IMR-90 (cell line): ENCODE data around the gene ATF1. TPM values are rescaled to one million over a fixed set of nuclear protein-coding genes. Genes with fewer than 3 reads are reported as not detected.

Source experiments
- ATAC-seq: fragments of 200-7000 bp; cut with Tn5 transposase; 2 replicates; pipeline ENCODE4 v1.9.1; 2020; ENCODE audit warnings: low read depth, mild to moderate bottlenecking, moderate library complexity
- BruUV-seq: library from RNA; stranded (reverse); fragments of 400-500 nt; replicated peaks from 2 replicates; lab custom pipeline; 2021; lab: Mats Ljungman, UMichigan
- CTCF ChIA-PET: fragments of 300-600 bp; formaldehyde crosslinking; extraction: SDS; loops from one replicate; lab custom pipeline; 2021; ENCODE audit warnings: antibody characterized with exemption; lab: Yijun Ruan, JAX
- POLR2A ChIA-PET: fragments of 300-600 bp; sonication (Branson Sonifier 250); formaldehyde crosslinking; loops from one replicate; lab custom pipeline; 2022; ENCODE audit warnings: antibody characterized with exemption; ENCODE audit not compliant: unreplicated experiment; lab: Charles Lee
- DNase-seq: peaks from one replicate; pipeline ENCODE4 v3.0.0; 2013
- H2AFZ ChIP-seq: replicated peaks from 2 replicates; pipeline ENCODE3; 2013; ENCODE audit warnings: low read length, mild to moderate bottlenecking; ENCODE audit not compliant: poor library complexity
- H2AK5ac ChIP-seq: 2 replicates; pipeline ENCODE4 v1.6.1; 2013; ENCODE audit warnings: low read depth, low read length, inconsistent platforms
- H2AK9ac ChIP-seq: replicated peaks from 2 replicates; pipeline ENCODE3; 2013; ENCODE audit warnings: mild to moderate bottlenecking, low read depth, low read length, moderate library complexity; ENCODE audit not compliant: poor library complexity
- H2BK120ac ChIP-seq: 2 replicates; pipeline ENCODE4 v1.6.1; 2013; ENCODE audit warnings: low read depth, low read length, inconsistent platforms
- H2BK15ac ChIP-seq: 3 replicates; pipeline ENCODE4 v1.6.1; 2013; ENCODE audit warnings: low read depth, low read length, inconsistent platforms
- H2BK20ac ChIP-seq: 2 replicates; pipeline ENCODE4 v1.6.1; 2013; ENCODE audit warnings: low read depth, mild to moderate bottlenecking, inconsistent platforms, low read length, moderate library complexity
- H2BK5ac ChIP-seq: 2 replicates; pipeline ENCODE4 v1.6.1; 2013; ENCODE audit warnings: mild to moderate bottlenecking, low read depth, low read length, inconsistent platforms; ENCODE audit not compliant: poor library complexity, severe bottlenecking
- H3K14ac ChIP-seq: replicated peaks from 2 replicates; pipeline ENCODE4 v1.6.1; 2013; ENCODE audit warnings: low read depth, low read length, inconsistent platforms
- H3K18ac ChIP-seq: 2 replicates; pipeline ENCODE4 v1.6.1; 2013; ENCODE audit warnings: low read depth, low read length, control low read depth
- H3K23ac ChIP-seq: 2 replicates; pipeline ENCODE4 v1.6.1; 2013; ENCODE audit warnings: low read depth, low read length, inconsistent platforms
- H3K27ac ChIP-seq: 2 replicates; pipeline ENCODE4 v1.5.1; 2013; ENCODE audit warnings: mild to moderate bottlenecking, control low read depth, low read length; ENCODE audit not compliant: insufficient read depth
- H3K27me3 ChIP-seq: 2 replicates; pipeline ENCODE4 v1.6.1; 2013; ENCODE audit warnings: low read length; ENCODE audit not compliant: control insufficient read depth, insufficient read depth
- H3K36me3 ChIP-seq: 2 replicates; pipeline ENCODE4 v1.6.1; 2013; ENCODE audit warnings: low read length, mixed read lengths; ENCODE audit not compliant: control insufficient read depth, insufficient read depth
- H3K4ac ChIP-seq: 2 replicates; pipeline ENCODE4 v1.6.1; 2013; ENCODE audit warnings: low read depth, low read length, inconsistent platforms
- H3K4me1 ChIP-seq: 2 replicates; pipeline ENCODE4 v1.6.1; 2013; ENCODE audit warnings: low read length, mixed read lengths; ENCODE audit not compliant: control insufficient read depth, insufficient read depth
- H3K4me2 ChIP-seq: 2 replicates; pipeline ENCODE4 v1.6.1; 2013; ENCODE audit warnings: low read depth, mild to moderate bottlenecking, control low read depth, low read length, moderate library complexity
- H3K4me3 ChIP-seq: 2 replicates; pipeline ENCODE4 v1.5.1; 2013; ENCODE audit warnings: low read depth, mild to moderate bottlenecking, control low read depth, low read length, moderate library complexity; ENCODE audit not compliant: insufficient read depth
- H3K56ac ChIP-seq: 2 replicates; pipeline ENCODE4 v1.6.1; 2013; ENCODE audit warnings: low read length, inconsistent platforms; ENCODE audit not compliant: insufficient read depth; ENCODE audit errors: extremely low read depth
- H3K79me1 ChIP-seq, 2 experiments: 2 replicates each; pipeline ENCODE4 v1.6.1; 2013; ENCODE audit warnings: low read length in 2 of 2, inconsistent platforms in 1 of 2, low read depth in 1 of 2
- H3K9ac ChIP-seq: 2 replicates; pipeline ENCODE4 v1.6.1; 2013; ENCODE audit warnings: low read depth, low read length, control low read depth
- H3K9me1 ChIP-seq: 2 replicates; pipeline ENCODE4 v1.6.1; 2013; ENCODE audit warnings: low read length, inconsistent platforms; ENCODE audit not compliant: insufficient read depth
- H3K9me3 ChIP-seq: 2 replicates; pipeline ENCODE4 v1.6.1; 2013; ENCODE audit warnings: low read length; ENCODE audit not compliant: control insufficient read depth, insufficient read depth
- H4K20me1 ChIP-seq: 2 replicates; pipeline ENCODE4 v1.6.1; 2013; ENCODE audit warnings: low read length, inconsistent platforms; ENCODE audit not compliant: insufficient read depth
- H4K5ac ChIP-seq: 2 replicates; pipeline ENCODE4 v1.6.1; 2013; ENCODE audit warnings: mild to moderate bottlenecking, low read depth, low read length, control low read depth
- H4K8ac ChIP-seq, 2 experiments: 2 replicates each; pipeline ENCODE4 v1.6.1; 2013; ENCODE audit warnings: low read depth in 2 of 2, low read length in 2 of 2, control low read depth in 1 of 2, inconsistent platforms in 1 of 2
- H4K91ac ChIP-seq: 2 replicates; pipeline ENCODE4 v1.6.1; 2013; ENCODE audit warnings: low read depth, low read length, inconsistent platforms; ENCODE audit not compliant: insufficient read depth
- BHLHE40 ChIP-seq: fragments of 150-350 bp; IDR thresholded peaks from 2 replicates; pipeline ENCODE4 v1.6.1; 2016; ENCODE audit warnings: mild to moderate bottlenecking, low read depth, low read length
- CEBPB ChIP-seq: IDR thresholded peaks from 2 replicates; pipeline ENCODE4 v1.6.1; 2012; ENCODE audit warnings: low read depth, low read length, improper control_type of control experiment
- MXI1 ChIP-seq: IDR thresholded peaks from 2 replicates; pipeline ENCODE4 v1.6.1; 2012; ENCODE audit warnings: low read depth, mild to moderate bottlenecking, low read length, moderate library complexity, borderline replicate concordance
- POLR2A ChIP-seq: IDR thresholded peaks from 2 replicates; pipeline ENCODE4 v1.6.1; 2012; ENCODE audit warnings: mild to moderate bottlenecking, low read depth, low read length
- RAD21 ChIP-seq: IDR thresholded peaks from 2 replicates; pipeline ENCODE4 v1.6.1; 2012; ENCODE audit warnings: low read length, improper control_type of control experiment
- SMC3 ChIP-seq: fragments of 150-350 bp; IDR thresholded peaks from 2 replicates; pipeline ENCODE4 v1.6.1; 2016; ENCODE audit warnings: low read depth, mild to moderate bottlenecking, antibody characterized with exemption, low read length, moderate library complexity
- WGBS, 2 experiments: methylation state at CpG; one replicate each; pipeline versions ENCODE4 v1.1.5 to v1.1.7; 2013; ENCODE audit warnings: missing lambda C conversion rate in 2 of 2; ENCODE audit not compliant: insufficient read length in 1 of 2; ENCODE audit errors: extremely low coverage in 2 of 2; 5-methylcytosine and 5-hydroxymethylcytosine counted together
- dilution Hi-C: fragments of 300-500 bp; cut with HindIII; formaldehyde crosslinking; loops from one replicate; pipeline ENCODE4 v1.14.3; 2018; ENCODE audit warnings: low sequenced_read_pairs; ENCODE audit not compliant: unreplicated experiment
- in situ Hi-C: fragments of 300-500 bp; cut with MboI; formaldehyde crosslinking; loops from 3 replicates; pipeline ENCODE4 v1.14.3; 2019; ENCODE audit warnings: low sequenced_read_pairs, inconsistent platforms, mixed read lengths
- intact Hi-C: fragments of 100-400 bp; cut with micrococcal nuclease; formaldehyde crosslinking; loops from 2 replicates; pipeline ENCODE4 v1.10.0; 2022
- polyA plus RNA-seq, 3 experiments: library from polyadenylated mRNA; depleted of rRNA; stranded (reverse); fragments of >200 nt; gene quantifications; 2 replicates each; pipeline ENCODE4 v1.2.3, GENCODE V29; 2012; ENCODE audit warnings: low replicate concordance in 1 of 3
- total RNA-seq: library from RNA; depleted of rRNA; stranded (reverse); fragments of >200 nt; gene quantifications from 2 replicates; pipeline ENCODE4 v1.2.3, GENCODE V29; 2012
- TF ChIP-seq, protein P1 (sequence below): conservative IDR thresholded peaks from 2 replicates; pipeline ENCODE4 v1.5.1; 2012; ENCODE audit warnings: mild to moderate bottlenecking, low read depth, low read length, improper control_type of control experiment

The ATF1 gene
- total and polyA plus RNA-seq, 2 of the 4 experiments (the other 2 are of a cell fraction) = 20.6 to 24.0 TPM

- Histone ChIP-seq H3K9me3 (no peaks in the 10 kb centered on the region), H3K9me1 (peaks cover 3% of the 10 kb centered on the region; the same call in 1 of the 2 replicates), H3K4me3 (no peak overlapping the region), H3K14ac (no peak overlapping the region), H3K36me3 (no peaks in the 10 kb centered on the region), H3K23ac (no peak overlapping the region), H4K8ac (peak overlapping the region; percentile 18 to 71; a peak in 1 of 4 replicates), H3K4me2 (no peak overlapping the region; the same call in 1 of the 2 replicates), H2BK120ac (no peak overlapping the region), H3K4me1 (peaks cover 2% of the 10 kb centered on the region), H4K20me1 (no peaks in the 10 kb centered on the region), H2BK5ac (peak overlapping the region; percentile 56), H3K56ac (no peak overlapping the region), H3K4ac (peak overlapping the region; percentile 3; the same call in 1 of the 2 replicates), H3K27ac (no peak overlapping the region), H2AFZ (no peak overlapping the region), H3K79me1 (no peaks in the 10 kb centered on the region; a peak in 1 of 4 replicates), H3K18ac (no peak overlapping the region), H4K91ac (no peak overlapping the region), H3K9ac (peak overlapping the region; percentile 46; the same call in 1 of the 2 replicates), H4K5ac (no peak overlapping the region), H2BK15ac (0 out of 3 replicates have a peak overlapping the region, but pooled peaks have one; percentile 37), H2AK9ac (no peak overlapping the region), H3K27me3 (no peaks in the 10 kb centered on the region), H2BK20ac (no peak overlapping the region), H2AK5ac (no peak overlapping the region)
- DNase-seq (peak; percentile 83), ATAC-seq (peak; percentile 79)
- dilution Hi-C loops (no loop called here), in situ Hi-C loops (loop anchor here (10.0 kb wide), 2 partner anchors 159 to 519 kb away; partner anchors contain the start of gene CELA1), intact Hi-C loops (loop anchor here (1.0 to 5.0 kb wide), 4 partner anchors 60 to 517 kb away; no protein-coding TSS in a partner anchor)
- TF ChIP-seq RAD21 (peak; percentile 67), CEBPB (peak; percentile 98), BHLHE40 (no peak), POLR2A (no peak), MXI1 (no peak), SMC3 (peak; percentile 76)
- TF ChIP-seq, protein P1, sequence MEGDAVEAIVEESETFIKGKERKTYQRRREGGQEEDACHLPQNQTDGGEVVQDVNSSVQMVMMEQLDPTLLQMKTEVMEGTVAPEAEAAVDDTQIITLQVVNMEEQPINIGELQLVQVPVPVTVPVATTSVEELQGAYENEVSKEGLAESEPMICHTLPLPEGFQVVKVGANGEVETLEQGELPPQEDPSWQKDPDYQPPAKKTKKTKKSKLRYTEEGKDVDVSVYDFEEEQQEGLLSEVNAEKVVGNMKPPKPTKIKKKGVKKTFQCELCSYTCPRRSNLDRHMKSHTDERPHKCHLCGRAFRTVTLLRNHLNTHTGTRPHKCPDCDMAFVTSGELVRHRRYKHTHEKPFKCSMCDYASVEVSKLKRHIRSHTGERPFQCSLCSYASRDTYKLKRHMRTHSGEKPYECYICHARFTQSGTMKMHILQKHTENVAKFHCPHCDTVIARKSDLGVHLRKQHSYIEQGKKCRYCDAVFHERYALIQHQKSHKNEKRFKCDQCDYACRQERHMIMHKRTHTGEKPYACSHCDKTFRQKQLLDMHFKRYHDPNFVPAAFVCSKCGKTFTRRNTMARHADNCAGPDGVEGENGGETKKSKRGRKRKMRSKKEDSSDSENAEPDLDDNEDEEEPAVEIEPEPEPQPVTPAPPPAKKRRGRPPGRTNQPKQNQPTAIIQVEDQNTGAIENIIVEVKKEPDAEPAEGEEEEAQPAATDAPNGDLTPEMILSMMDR = peak; percentile 67
- ChIA-PET CTCF (interaction anchor here (0.6 to 4.3 kb wide), 5 partner anchors 27 to 523 kb away, joined by 3 to 41 read pairs (median 3); no protein-coding TSS in a partner anchor), POLR2A (interaction anchor here (0.6 to 0.7 kb wide), 3 partner anchors 27 to 255 kb away, joined by 4 to 17 read pairs (median 4); no protein-coding TSS in a partner anchor)
- BruUV-seq = no TSS peak
- WGBS, 2 experiments = no CpG with 5 or more reads among the region's 2 CpGs
These were observed 61.5 kb downstream of the ATF1 start for GRCh38 chr12:50825372-50825838.
